GM23338 (cell line): ENCODE results near the gene SLC8A1.

Source experiments
- CREB1 ChIP-seq: fragments of 250-450 bp; sonication (Bioruptor Pico); IDR thresholded peaks from 2 replicates; pipeline ENCODE4 v1.5.0; 2020; ENCODE audit warnings: low read depth, mild to moderate bottlenecking, moderate library complexity
- ETS1 ChIP-seq: IDR thresholded peaks from 2 replicates; pipeline ENCODE4 v1.6.1; 2016; ENCODE audit warnings: antibody characterized with exemption
- EZH2 ChIP-seq: fragments of 200-600 bp; sonication (generic); IDR thresholded peaks from one replicate; pipeline ENCODE4 v1.8.0; 2017; ENCODE audit warnings: antibody characterized with exemption, mild to moderate bottlenecking, low read depth; ENCODE audit not compliant: unreplicated experiment
- EZH2phosphoT487 ChIP-seq: fragments of 200-600 bp; sonication (generic); IDR thresholded peaks from one replicate; pipeline ENCODE4 v1.8.1; 2018; ENCODE audit warnings: antibody characterized with exemption; ENCODE audit not compliant: unreplicated experiment
- JUNB ChIP-seq: IDR thresholded peaks from one replicate; pipeline ENCODE4 v1.6.1; 2016; ENCODE audit warnings: antibody characterized with exemption; ENCODE audit not compliant: unreplicated experiment
- NANOG ChIP-seq: IDR thresholded peaks from 2 replicates; pipeline ENCODE4 v1.6.1; 2016; ENCODE audit warnings: antibody characterized with exemption, borderline replicate concordance
- POLR2AphosphoS5 ChIP-seq: IDR thresholded peaks from 2 replicates; pipeline ENCODE4 v1.6.1; 2016; ENCODE audit warnings: antibody characterized with exemption, low read depth
- STAT1 ChIP-seq: IDR thresholded peaks from one replicate; pipeline ENCODE4 v1.6.1; 2016; ENCODE audit warnings: antibody characterized with exemption; ENCODE audit not compliant: unreplicated experiment
- ZNF114 ChIP-seq: fragments of 250-450 bp; sonication (Bioruptor Pico); IDR thresholded peaks from 2 replicates; pipeline ENCODE4 v1.5.0; 2020; ENCODE audit warnings: mild to moderate bottlenecking, moderate library complexity
- ZNF331 ChIP-seq: fragments of 250-450 bp; sonication (Bioruptor Pico); IDR thresholded peaks from 2 replicates; pipeline ENCODE4 v1.5.0; 2020; ENCODE audit warnings: low read depth, mild to moderate bottlenecking, moderate library complexity
- ZNF462 ChIP-seq: fragments of 250-450 bp; sonication (Bioruptor Pico); IDR thresholded peaks from 2 replicates; pipeline ENCODE4 v1.5.0; 2020; ENCODE audit warnings: mild to moderate bottlenecking, moderate library complexity
- TF ChIP-seq, protein P1 (sequence below), 2 experiments: fragments of 200-600 bp in 1 of 2; sonication (generic) in 1 of 2; conservative IDR thresholded peaks; 2 replicates each; pipeline versions ENCODE4 v1.5.1 to v1.6.1; 2016 to 2017; ENCODE audit warnings: antibody characterized with exemption in 2 of 2, low read depth in 2 of 2, mild to moderate bottlenecking in 2 of 2, moderate library complexity in 1 of 2
- TF ChIP-seq, protein P2 (sequence below): IDR thresholded peaks from one replicate; pipeline ENCODE4 v1.6.1; 2018; ENCODE audit warnings: antibody characterized with exemption; ENCODE audit not compliant: unreplicated experiment

DNA sequence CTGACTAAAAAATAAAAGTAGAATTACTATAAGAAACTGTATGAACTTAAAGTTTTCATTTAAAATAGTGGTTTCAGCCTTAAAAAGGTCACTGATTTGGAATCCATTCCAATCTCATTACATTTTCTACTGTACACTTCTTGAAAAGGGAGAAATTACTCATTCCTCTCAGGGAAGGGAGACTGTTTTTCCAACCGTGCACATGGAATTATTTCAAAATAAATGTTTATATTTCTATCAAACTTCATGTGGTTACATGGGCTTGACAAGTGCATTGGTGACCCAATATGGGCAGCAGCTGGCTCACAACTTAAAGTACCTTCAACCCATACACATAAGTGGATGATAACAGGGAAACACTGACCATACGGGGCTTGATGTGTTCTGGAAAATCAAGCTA lies 348.3 kb downstream of the SLC8A1 start:
- TF ChIP-seq EZH2 (no peak), JUNB (no peak), ETS1 (no peak), POLR2AphosphoS5 (no peak), ZNF462 (CRISPR knock-in tag) (no peak), ZNF331 (no peak), CREB1 (no peak), EZH2phosphoT487 (no peak), ZNF114 (CRISPR knock-in tag) (no peak), NANOG (no peak), STAT1 (no peak)
- TF ChIP-seq, protein P1, sequence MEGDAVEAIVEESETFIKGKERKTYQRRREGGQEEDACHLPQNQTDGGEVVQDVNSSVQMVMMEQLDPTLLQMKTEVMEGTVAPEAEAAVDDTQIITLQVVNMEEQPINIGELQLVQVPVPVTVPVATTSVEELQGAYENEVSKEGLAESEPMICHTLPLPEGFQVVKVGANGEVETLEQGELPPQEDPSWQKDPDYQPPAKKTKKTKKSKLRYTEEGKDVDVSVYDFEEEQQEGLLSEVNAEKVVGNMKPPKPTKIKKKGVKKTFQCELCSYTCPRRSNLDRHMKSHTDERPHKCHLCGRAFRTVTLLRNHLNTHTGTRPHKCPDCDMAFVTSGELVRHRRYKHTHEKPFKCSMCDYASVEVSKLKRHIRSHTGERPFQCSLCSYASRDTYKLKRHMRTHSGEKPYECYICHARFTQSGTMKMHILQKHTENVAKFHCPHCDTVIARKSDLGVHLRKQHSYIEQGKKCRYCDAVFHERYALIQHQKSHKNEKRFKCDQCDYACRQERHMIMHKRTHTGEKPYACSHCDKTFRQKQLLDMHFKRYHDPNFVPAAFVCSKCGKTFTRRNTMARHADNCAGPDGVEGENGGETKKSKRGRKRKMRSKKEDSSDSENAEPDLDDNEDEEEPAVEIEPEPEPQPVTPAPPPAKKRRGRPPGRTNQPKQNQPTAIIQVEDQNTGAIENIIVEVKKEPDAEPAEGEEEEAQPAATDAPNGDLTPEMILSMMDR (conservative IDR thresholded peaks at IDR 0.05; ENCODE audit: low read depth in 2 of 2) = no peak
- TF ChIP-seq, protein P2, sequence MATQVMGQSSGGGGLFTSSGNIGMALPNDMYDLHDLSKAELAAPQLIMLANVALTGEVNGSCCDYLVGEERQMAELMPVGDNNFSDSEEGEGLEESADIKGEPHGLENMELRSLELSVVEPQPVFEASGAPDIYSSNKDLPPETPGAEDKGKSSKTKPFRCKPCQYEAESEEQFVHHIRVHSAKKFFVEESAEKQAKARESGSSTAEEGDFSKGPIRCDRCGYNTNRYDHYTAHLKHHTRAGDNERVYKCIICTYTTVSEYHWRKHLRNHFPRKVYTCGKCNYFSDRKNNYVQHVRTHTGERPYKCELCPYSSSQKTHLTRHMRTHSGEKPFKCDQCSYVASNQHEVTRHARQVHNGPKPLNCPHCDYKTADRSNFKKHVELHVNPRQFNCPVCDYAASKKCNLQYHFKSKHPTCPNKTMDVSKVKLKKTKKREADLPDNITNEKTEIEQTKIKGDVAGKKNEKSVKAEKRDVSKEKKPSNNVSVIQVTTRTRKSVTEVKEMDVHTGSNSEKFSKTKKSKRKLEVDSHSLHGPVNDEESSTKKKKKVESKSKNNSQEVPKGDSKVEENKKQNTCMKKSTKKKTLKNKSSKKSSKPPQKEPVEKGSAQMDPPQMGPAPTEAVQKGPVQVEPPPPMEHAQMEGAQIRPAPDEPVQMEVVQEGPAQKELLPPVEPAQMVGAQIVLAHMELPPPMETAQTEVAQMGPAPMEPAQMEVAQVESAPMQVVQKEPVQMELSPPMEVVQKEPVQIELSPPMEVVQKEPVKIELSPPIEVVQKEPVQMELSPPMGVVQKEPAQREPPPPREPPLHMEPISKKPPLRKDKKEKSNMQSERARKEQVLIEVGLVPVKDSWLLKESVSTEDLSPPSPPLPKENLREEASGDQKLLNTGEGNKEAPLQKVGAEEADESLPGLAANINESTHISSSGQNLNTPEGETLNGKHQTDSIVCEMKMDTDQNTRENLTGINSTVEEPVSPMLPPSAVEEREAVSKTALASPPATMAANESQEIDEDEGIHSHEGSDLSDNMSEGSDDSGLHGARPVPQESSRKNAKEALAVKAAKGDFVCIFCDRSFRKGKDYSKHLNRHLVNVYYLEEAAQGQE = no peak
